K562 (cell line): Measurements from ENCODE around the gene DGCR2. TPM values are rescaled to one million over a fixed set of nuclear protein-coding genes. Genes with fewer than 3 reads are reported as not detected.

Experiments used
- ADNP ChIP-seq: fragments of 200-800 bp; sonication (Bioruptor generic); IDR thresholded peaks from 2 replicates; pipeline ENCODE4 v1.6.1; 2016; ENCODE audit warnings: missing genetic modification characterization, missing compliant biosample characterization
- ATF7 ChIP-seq: fragments of 450-650 bp; IDR thresholded peaks from 2 replicates; pipeline ENCODE4 v1.7.1; 2014; ENCODE audit warnings: mild to moderate bottlenecking, moderate library complexity
- BHLHE40 ChIP-seq: IDR thresholded peaks from 2 replicates; pipeline ENCODE4 v1.6.1; 2011; ENCODE audit warnings: low read length, improper control_type of control experiment
- CBX3 ChIP-seq, 2 experiments: IDR thresholded peaks; 1 replicate in 1 of 2; 2 replicates in 1 of 2; pipeline ENCODE4 v1.6.1; 2012; ENCODE audit warnings: inconsistent platforms in 2 of 2, low read length in 2 of 2, borderline replicate concordance in 1 of 2, control low read depth in 1 of 2
- FOXO4 ChIP-seq: fragments of 450-650 bp; formaldehyde crosslinking; IDR thresholded peaks from 2 replicates; pipeline ENCODE4 v1.4.0; 2020; ENCODE audit warnings: mild to moderate bottlenecking, moderate library complexity
- GABPA ChIP-seq: fragments of 200-800 bp; sonication (Bioruptor generic); conservative IDR thresholded peaks from 2 replicates; pipeline ENCODE4 v1.6.1; 2016; ENCODE audit warnings: low read depth, missing genetic modification characterization, missing compliant biosample characterization
- ID3 ChIP-seq, 2 experiments: fragments of 250-450 bp in 1 of 2; fragments of 450-650 bp in 1 of 2; sonication (Bioruptor Pico) in 1 of 2; IDR thresholded peaks; 2 replicates each; pipeline versions ENCODE4 v1.6.1 to v1.8.0; 2016 to 2021; ENCODE audit warnings: mild to moderate bottlenecking in 2 of 2, moderate library complexity in 2 of 2, missing compliant biosample characterization in 1 of 2, missing genetic modification characterization in 1 of 2
- NCOA2 ChIP-seq, 2 experiments: fragments of 450-650 bp; IDR thresholded peaks; 2 replicates each; pipeline ENCODE4 v1.6.1; 2018; ENCODE audit warnings: mild to moderate bottlenecking in 2 of 2, moderate library complexity in 1 of 2; ENCODE audit not compliant: partially characterized antibody in 2 of 2
- PHB2 ChIP-seq: fragments of 450-650 bp; IDR thresholded peaks from 2 replicates; pipeline ENCODE4 v1.6.1; 2017; ENCODE audit warnings: low read depth
- POLR2H ChIP-seq: IDR thresholded peaks from 2 replicates; pipeline ENCODE4 v1.6.1; 2016; ENCODE audit warnings: missing genetic modification characterization, low read depth, mild to moderate bottlenecking, control low read depth, missing compliant biosample characterization, moderate library complexity
- POLR3A ChIP-seq: IDR thresholded peaks from 2 replicates; pipeline ENCODE4 v1.6.1; 2011; ENCODE audit warnings: borderline replicate concordance, mild to moderate bottlenecking, moderate library complexity; ENCODE audit not compliant: insufficient read length, insufficient read depth; ENCODE audit errors: extremely low read depth
- PTBP1 ChIP-seq: fragments of 200-400 bp; formaldehyde crosslinking; IDR thresholded peaks from 2 replicates; pipeline ENCODE4 v1.6.1; 2017; ENCODE audit warnings: low read depth, low read length
- RBM14 ChIP-seq: fragments of 200-400 bp; formaldehyde crosslinking; IDR thresholded peaks from 2 replicates; pipeline ENCODE4 v1.6.1; 2018; ENCODE audit warnings: low read depth, mild to moderate bottlenecking, low read length, moderate library complexity, borderline replicate concordance; ENCODE audit not compliant: insufficient read depth
- SIN3B ChIP-seq: fragments of 450-650 bp; IDR thresholded peaks from 2 replicates; pipeline ENCODE4 v1.6.1; 2017; ENCODE audit warnings: low read depth, mild to moderate bottlenecking, moderate library complexity
- TBL1XR1 ChIP-seq, 2 experiments: IDR thresholded peaks; 2 replicates each; pipeline ENCODE4 v1.6.1; 2012; ENCODE audit warnings: improper control_type of control experiment in 2 of 2, low read length in 2 of 2, mild to moderate bottlenecking in 1 of 2
- USF1 ChIP-seq: sonication (generic); formaldehyde crosslinking; IDR thresholded peaks from 2 replicates; pipeline ENCODE4 v1.9.0; 2022; ENCODE audit warnings: mild to moderate bottlenecking, missing genetic modification reagents
- ZBTB33 ChIP-seq: sonication (generic); formaldehyde crosslinking; IDR thresholded peaks from 2 replicates; pipeline ENCODE4 v1.8.1; 2023; ENCODE audit warnings: mild to moderate bottlenecking, missing genetic modification reagents
- ZBTB7A ChIP-seq: IDR thresholded peaks from 2 replicates; pipeline ENCODE4 v1.6.1; 2011; ENCODE audit warnings: low read depth, mild to moderate bottlenecking, low read length, moderate library complexity, borderline replicate concordance; ENCODE audit not compliant: control insufficient read depth
- ZKSCAN3 ChIP-seq: fragments of 250-450 bp; sonication (Bioruptor Pico); IDR thresholded peaks from 2 replicates; pipeline ENCODE4 v1.4.0; 2020
- ZNF668 ChIP-seq: fragments of 250-450 bp; sonication (Bioruptor Pico); IDR thresholded peaks from 2 replicates; pipeline ENCODE4 v1.8.0; 2022; ENCODE audit warnings: mild to moderate bottlenecking, inconsistent platforms
- polyA plus RNA-seq, 8 experiments: library from polyadenylated mRNA; depleted of rRNA in 4 of 8; stranded (reverse) in 5 of 8; unstranded in 3 of 8; fragments of >200 nt; fragmentation: Nextera tagmentation in 2 of 8; fragmentation: Illumina TruSeq in 1 of 8; extraction: Ambion mirVana in 2 of 8; extraction: Trizol in 1 of 8; gene quantifications; 2 replicates each; pipeline versions ENCODE4 v1.2.1 to v1.2.3, GENCODE V29; 2011 to 2014; ENCODE audit warnings: inconsistent platforms in 1 of 8, missing spikeins in 1 of 8
- total RNA-seq, 7 experiments: library from RNA; depleted of rRNA in 6 of 7; stranded (reverse); fragments of >200 nt in 6 of 7; fragmentation: Illumina TruSeq in 2 of 7; extraction: Trizol in 2 of 7; gene quantifications; 2 replicates each; pipeline versions ENCODE4 v1.2.1 to v1.2.3, GENCODE V29; 2011 to 2021; ENCODE audit warnings: low replicate concordance in 1 of 7
- TF ChIP-seq, protein P1 (sequence below): fragments of 250-450 bp; sonication (Bioruptor Pico); IDR thresholded peaks from 2 replicates; pipeline ENCODE4 v1.5.0; 2022; ENCODE audit warnings: mild to moderate bottlenecking

Gene DGCR2
- total and polyA plus RNA-seq, 9 of the 15 experiments (the other 6 are each of a cell fraction or from before 2014, with no cell fraction given), result 0.69 to 101 (median 56.4) TPM

GRCh38 chr22:19121631-19122142, 525 bp downstream of the DGCR2 start (continued):
- 0 out of 2 replicates have a peak, but pooled peaks have one; percentile 59 for TF ChIP-seq FOXO4 (CRISPR knock-in tag)
- TF ChIP-seq USF1 (CRISPR knock-in tag), result no peak
- no peak for TF ChIP-seq ID3 (CRISPR knock-in tag; IDR thresholded peaks at IDR 0.05)
- TF ChIP-seq ID3 (tag; IDR thresholded peaks at IDR 0.05), result no peak
- TF ChIP-seq PTBP1, result 0 out of 2 replicates have a peak, but pooled peaks have one; percentile 25
- no peak for TF ChIP-seq POLR3A
- TF ChIP-seq ZKSCAN3 (CRISPR knock-in tag), result no peak
- no peak for TF ChIP-seq NCOA2 (IDR thresholded peaks at IDR 0.05; ENCODE audit: partially characterized antibody in 2 of 2)
- no peak for TF ChIP-seq PHB2
- TF ChIP-seq, protein P1, sequence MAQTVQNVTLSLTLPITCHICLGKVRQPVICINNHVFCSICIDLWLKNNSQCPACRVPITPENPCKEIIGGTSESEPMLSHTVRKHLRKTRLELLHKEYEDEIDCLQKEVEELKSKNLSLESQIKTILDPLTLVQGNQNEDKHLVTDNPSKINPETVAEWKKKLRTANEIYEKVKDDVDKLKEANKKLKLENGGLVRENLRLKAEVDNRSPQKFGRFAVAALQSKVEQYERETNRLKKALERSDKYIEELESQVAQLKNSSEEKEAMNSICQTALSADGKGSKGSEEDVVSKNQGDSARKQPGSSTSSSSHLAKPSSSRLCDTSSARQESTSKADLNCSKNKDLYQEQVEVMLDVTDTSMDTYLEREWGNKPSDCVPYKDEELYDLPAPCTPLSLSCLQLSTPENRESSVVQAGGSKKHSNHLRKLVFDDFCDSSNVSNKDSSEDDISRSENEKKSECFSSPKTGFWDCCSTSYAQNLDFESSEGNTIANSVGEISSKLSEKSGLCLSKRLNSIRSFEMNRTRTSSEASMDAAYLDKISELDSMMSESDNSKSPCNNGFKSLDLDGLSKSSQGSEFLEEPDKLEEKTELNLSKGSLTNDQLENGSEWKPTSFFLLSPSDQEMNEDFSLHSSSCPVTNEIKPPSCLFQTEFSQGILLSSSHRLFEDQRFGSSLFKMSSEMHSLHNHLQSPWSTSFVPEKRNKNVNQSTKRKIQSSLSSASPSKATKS (CRISPR knock-in tag), result no peak
- peak in 1 of 2 experiments; percentile 74; a peak in 1 of 3 replicates for TF ChIP-seq CBX3 (IDR thresholded peaks at IDR 0.05; ENCODE audit: borderline replicate concordance in 1 of 2, low read length in 2 of 2)
- no peak for TF ChIP-seq POLR2H (tag)
- no peak; the same call in 1 of the 2 replicates for TF ChIP-seq RBM14
- no peak for TF ChIP-seq GABPA (tag)
- TF ChIP-seq ZBTB7A, result peak; percentile 94
- peak; percentile 73; the same call in 1 of the 2 replicates for TF ChIP-seq ZNF668 (CRISPR knock-in tag)
- TF ChIP-seq SIN3B, result no peak
- TF ChIP-seq ZBTB33 (CRISPR knock-in tag), result no peak
- no peak for TF ChIP-seq TBL1XR1 (IDR thresholded peaks at IDR 0.05; ENCODE audit: low read length in 2 of 2)
- no peak for TF ChIP-seq ADNP (tag)
- no peak for TF ChIP-seq ATF7
- TF ChIP-seq BHLHE40, result peak; percentile 28; the same call in 1 of the 2 replicates
